Spleen (tissue), 7 donors: ENCODE results near the gene TRAF7.

Source experiments
- POLR2A ChIP-seq, 3 donors: fragments of 450-650 bp; IDR thresholded peaks; one replicate each; pipeline ENCODE4 v1.5.1; 2017; ENCODE audit warnings: antibody characterized with exemption in 3 of 3, mild to moderate bottlenecking in 1 of 3
- TF ChIP-seq, protein P1 (sequence below), 11 experiments: fragments of 200-600 bp in 7 of 11; fragments of 450-650 bp in 4 of 11; sonication (generic) in 4 of 11; IDR thresholded peaks in 8 of 11; conservative IDR thresholded peaks in 3 of 11; 1 replicate in 7 of 11; 2 replicates in 4 of 11; pipeline versions ENCODE4 v1.4.0 to v1.8.0; 2016 to 2021; ENCODE audit warnings: antibody characterized with exemption in 11 of 11, inconsistent platforms in 4 of 11, mild to moderate bottlenecking in 1 of 11
- donor health status: DM: no; HTN: no; CAD: no; lungs with moderate emphysema.
- donor health status: DM: no; HTN: no; CAD: no.
- donor health status: DM: no; HTN: no; CAD: no.

DNA sequence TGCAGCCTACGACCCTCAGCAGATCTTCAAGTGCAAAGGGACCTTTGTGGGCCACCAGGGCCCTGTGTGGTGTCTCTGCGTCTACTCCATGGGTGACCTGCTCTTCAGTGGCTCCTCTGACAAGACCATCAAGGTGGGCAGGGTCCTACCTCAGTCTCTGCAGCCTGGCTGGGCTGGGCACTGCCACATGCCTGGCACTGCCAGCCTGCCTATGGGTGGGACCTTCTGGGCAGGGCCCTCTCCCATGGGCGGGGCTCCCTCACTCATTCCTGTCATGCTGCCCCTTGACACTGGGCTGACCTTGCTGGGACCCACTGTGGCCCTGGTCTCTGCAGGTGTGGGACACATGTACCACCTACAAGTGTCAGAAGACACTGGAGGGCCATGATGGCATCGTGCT is 18.3 kb downstream of the TRAF7 start:
- TF ChIP-seq POLR2A (IDR thresholded peaks at IDR 0.05), result no peak
- TF ChIP-seq, protein P1, sequence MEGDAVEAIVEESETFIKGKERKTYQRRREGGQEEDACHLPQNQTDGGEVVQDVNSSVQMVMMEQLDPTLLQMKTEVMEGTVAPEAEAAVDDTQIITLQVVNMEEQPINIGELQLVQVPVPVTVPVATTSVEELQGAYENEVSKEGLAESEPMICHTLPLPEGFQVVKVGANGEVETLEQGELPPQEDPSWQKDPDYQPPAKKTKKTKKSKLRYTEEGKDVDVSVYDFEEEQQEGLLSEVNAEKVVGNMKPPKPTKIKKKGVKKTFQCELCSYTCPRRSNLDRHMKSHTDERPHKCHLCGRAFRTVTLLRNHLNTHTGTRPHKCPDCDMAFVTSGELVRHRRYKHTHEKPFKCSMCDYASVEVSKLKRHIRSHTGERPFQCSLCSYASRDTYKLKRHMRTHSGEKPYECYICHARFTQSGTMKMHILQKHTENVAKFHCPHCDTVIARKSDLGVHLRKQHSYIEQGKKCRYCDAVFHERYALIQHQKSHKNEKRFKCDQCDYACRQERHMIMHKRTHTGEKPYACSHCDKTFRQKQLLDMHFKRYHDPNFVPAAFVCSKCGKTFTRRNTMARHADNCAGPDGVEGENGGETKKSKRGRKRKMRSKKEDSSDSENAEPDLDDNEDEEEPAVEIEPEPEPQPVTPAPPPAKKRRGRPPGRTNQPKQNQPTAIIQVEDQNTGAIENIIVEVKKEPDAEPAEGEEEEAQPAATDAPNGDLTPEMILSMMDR (IDR thresholded peaks at IDR 0.05 in 8 of 11, conservative IDR thresholded peaks at IDR 0.05 in 3 of 11), result no peak
